Tibial nerve (tissue), 4 donors: ENCODE data around the gene NHERF2. TPM values are rescaled to one million over a fixed set of nuclear protein-coding genes. Genes with fewer than 3 reads are reported as not detected.

ENCODE experiments used
- DNase-seq, 2 donors: peaks; one replicate each; pipeline ENCODE4 v3.0.0-alpha.2; 2019; ENCODE audit warnings: low spot score in 2 of 2
- H3K27ac ChIP-seq, 4 donors: fragments of 200-600 bp; sonication (generic) in 3 of 4; one replicate each; pipeline ENCODE4 v1.5.1; 2017 to 2019; ENCODE audit warnings: mild to moderate bottlenecking in 1 of 4
- H3K27me3 ChIP-seq, 2 donors: fragments of 200-600 bp; sonication (generic) in 1 of 2; one replicate each; pipeline versions ENCODE4 v1.5.1 to v1.6.0; 2017 to 2019
- H3K36me3 ChIP-seq, 3 donors: fragments of 200-600 bp; sonication (generic); one replicate each; pipeline ENCODE4 v1.5.1; 2018 to 2019
- H3K4me1 ChIP-seq, 4 donors: fragments of 200-600 bp; sonication (generic) in 3 of 4; one replicate each; pipeline ENCODE4 v1.5.1; 2017 to 2019
- H3K4me3 ChIP-seq, 4 donors: fragments of 200-600 bp; sonication (generic) in 3 of 4; one replicate each; pipeline ENCODE4 v1.5.1; 2017 to 2019; ENCODE audit warnings: mild to moderate bottlenecking in 1 of 4, moderate library complexity in 1 of 4
- H3K9me3 ChIP-seq, 4 donors: fragments of 200-600 bp; sonication (generic) in 3 of 4; one replicate each; pipeline ENCODE4 v1.5.1; 2017 to 2019
- CTCF ChIP-seq, 5 experiments: fragments of 200-600 bp in 3 of 5; fragments of 450-650 bp in 2 of 5; sonication (generic) in 3 of 5; IDR thresholded peaks; one replicate each; pipeline ENCODE4 v1.5.1; 2016 to 2019; ENCODE audit warnings: antibody characterized with exemption in 5 of 5, mild to moderate bottlenecking in 3 of 5, moderate library complexity in 2 of 5
- EP300 ChIP-seq, 2 donors: sonication (generic); formaldehyde crosslinking; IDR thresholded peaks; one replicate each; pipeline ENCODE4 v1.6.1; 2017; ENCODE audit warnings: antibody characterized with exemption in 2 of 2, mild to moderate bottlenecking in 1 of 2
- POLR2A ChIP-seq, 2 donors: fragments of 450-650 bp; IDR thresholded peaks; one replicate each; pipeline ENCODE4 v1.6.1; 2017; ENCODE audit warnings: antibody characterized with exemption in 2 of 2, mild to moderate bottlenecking in 2 of 2, moderate library complexity in 2 of 2
- WGBS, 2 donors: methylation state at CpG; one replicate each; pipeline ENCODE4 v1.1.5; 2018; 5-methylcytosine and 5-hydroxymethylcytosine counted together
- total RNA-seq, 4 donors: library from RNA; depleted of rRNA; stranded (reverse); fragments of >200 nt; gene quantifications; one replicate each; pipeline ENCODE4 v1.1.0, GENCODE V29; 2016

The NHERF2 gene
- total RNA-seq, 4 donors from 2014 or later, result 54.7 to 83.1 (median 64.9) TPM

DNA sequence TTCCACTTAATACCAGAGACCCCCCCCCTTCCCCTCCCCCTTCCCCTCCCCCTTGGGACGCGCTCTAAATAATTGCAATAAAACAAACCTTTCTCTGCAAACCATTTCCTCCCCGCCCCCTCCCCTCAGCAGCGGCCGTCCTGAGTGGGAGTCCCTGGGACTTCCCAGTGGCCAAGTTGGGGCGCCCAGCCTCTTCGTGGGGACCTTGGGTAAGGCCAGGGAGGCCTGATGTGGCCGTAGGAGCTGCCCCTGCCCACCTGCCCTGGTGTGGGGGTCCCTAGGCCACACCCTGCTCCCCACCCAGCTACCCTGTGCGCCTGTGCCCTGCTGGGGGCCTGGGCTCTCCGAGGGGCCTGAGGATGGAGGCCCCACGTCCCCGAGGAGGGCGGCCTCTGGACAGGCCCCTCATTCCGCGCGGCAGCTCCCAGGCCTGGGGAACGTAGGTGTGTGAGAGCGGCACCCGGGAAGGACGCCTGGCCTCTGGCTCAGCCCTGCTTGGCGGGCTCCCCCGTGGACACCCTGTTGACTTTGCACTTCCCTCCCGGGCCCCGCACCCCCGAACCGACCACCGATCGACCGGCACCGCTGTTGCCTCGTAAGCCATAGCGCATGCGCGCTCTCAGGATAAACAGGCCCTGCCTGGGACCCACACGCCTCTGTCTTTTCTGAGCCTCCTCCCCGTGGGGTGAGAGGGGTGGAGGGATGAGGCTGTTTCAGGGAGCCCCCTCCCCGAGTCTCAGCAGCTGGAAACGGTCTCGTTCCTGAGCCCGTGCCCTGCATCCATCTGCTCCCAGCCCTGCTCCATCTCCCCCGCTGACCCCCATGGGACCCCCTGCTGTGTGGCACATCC is 11.9 kb downstream of the NHERF2 start:
- Histone ChIP-seq H3K9me3 (no peaks in the 10 kb centered on the region), H3K27me3 (no peaks in the 10 kb centered on the region), H3K27ac (peak overlapping the region; percentile 67 to 99 (median 88)), H3K4me3 (peak overlapping the region in 1 of 4 donors; percentile 11), H3K4me1 (peaks cover 0 to 92% (median 71%) of the 10 kb centered on the region in 4 donors), H3K36me3 (peaks cover 0 to 13% (median 0%) of the 10 kb centered on the region in 3 donors)
- WGBS, 2 donors, result 45 to 53% methylated on average over 17 to 33 of the region's 41 CpGs
- DNase-seq, result no peak
- TF ChIP-seq POLR2A (IDR thresholded peaks at IDR 0.05) (no peak), CTCF (IDR thresholded peaks at IDR 0.05) (no peak), EP300 (IDR thresholded peaks at IDR 0.05) (no peak)

DNA sequence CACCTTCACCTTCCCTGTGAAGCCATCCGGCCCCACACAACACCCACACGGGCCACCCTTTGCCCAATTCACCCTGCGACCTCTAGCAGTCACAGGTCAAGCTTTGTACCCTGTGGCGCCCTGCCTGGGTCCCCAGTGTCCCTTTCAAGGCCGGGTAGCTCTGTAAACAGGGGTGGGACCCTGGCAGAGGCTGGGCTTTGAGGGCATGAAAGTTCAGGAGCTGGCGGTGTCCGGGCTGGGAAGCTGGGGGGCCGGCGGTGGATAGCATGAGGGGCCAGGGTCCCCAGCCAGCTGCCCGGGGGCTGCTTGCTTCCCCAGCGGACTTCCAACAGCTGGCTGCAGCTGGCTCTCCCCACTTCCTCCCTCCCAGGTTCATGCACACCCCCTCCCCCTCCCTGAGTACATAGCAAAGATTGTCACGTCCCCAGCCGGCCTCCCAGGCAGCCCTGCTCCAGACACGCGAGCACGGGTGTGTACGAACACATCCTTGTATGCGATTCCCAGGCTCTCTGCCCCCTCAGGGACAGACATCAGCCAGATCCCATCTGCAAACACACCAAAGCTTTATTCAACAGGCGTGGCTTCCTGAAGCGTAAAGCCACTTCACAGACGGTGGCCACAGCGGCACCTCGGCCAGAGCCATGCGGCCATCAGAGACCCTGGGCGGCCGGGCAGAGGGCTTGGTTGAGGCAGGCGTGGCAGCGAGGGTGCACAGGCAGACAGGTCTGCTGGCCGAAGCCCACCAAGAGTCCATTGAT is 12.8 kb downstream of the NHERF2 start:
- peaks cover 0 to 20% (median 0%) of the 10 kb centered on the region in 3 donors for H3K36me3 ChIP-seq
- H3K4me1 ChIP-seq, result peaks cover 0 to 95% (median 67%) of the 10 kb centered on the region in 4 donors
- TF ChIP-seq EP300 (IDR thresholded peaks at IDR 0.05) (no peak), POLR2A (IDR thresholded peaks at IDR 0.05) (no peak), CTCF (IDR thresholded peaks at IDR 0.05) (no peak)
- peak; percentile 70 to 72 for DNase-seq
- H3K27ac ChIP-seq, result peak overlapping the region; percentile 67 to 99 (median 88)
- no peak overlapping the region for H3K4me3 ChIP-seq
- H3K9me3 ChIP-seq, result no peaks in the 10 kb centered on the region
- 35 to 41% methylated on average over 23 to 28 of the region's 29 CpGs for WGBS, 2 donors
- H3K27me3 ChIP-seq, result no peaks in the 10 kb centered on the region

DNA sequence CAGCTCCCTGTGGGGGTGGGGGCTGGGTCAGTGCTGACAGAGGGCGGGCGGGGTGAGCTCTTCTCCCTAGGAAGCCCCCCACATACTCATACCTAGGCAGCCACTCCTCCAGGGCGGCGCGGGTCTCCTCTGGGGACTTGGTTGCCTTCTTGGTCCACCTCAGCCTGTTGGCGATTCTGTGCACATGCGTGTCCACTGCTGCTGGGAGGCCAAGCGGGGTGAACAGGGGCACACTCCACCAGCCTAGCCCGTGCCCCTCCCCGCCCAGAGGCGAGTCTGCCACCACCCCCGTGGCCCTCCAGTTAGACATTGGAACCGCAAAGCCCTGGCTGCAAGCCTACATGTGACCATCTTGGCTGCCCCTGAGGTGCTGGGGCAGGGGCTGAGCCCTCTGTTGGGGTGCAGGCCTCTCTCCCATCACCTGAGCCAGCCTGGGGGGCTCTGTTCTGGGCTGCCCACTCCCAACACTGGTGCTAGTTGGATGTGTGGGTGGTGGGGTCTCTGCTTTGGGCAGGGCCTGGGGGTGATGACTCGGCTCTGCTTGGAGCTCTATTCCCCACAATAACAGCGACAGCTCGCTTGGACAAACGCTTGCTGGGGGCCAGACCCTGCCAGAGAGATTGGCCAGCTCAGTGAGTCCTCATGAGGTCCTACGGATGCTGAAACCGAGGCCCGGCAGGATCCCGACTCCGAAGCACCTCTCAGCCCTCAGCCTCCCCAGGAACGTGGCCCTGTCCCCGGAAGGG is 13.5 kb downstream of the NHERF2 start:
- Histone ChIP-seq H3K27ac (peak overlapping the region; percentile 67 to 99 (median 88)), H3K36me3 (peaks cover 0 to 27% (median 0%) of the 10 kb centered on the region in 3 donors), H3K4me1 (peaks cover 0 to 90% (median 59%) of the 10 kb centered on the region in 4 donors), H3K27me3 (no peaks in the 10 kb centered on the region), H3K4me3 (no peak overlapping the region), H3K9me3 (no peaks in the 10 kb centered on the region)
- no peak for DNase-seq
- WGBS, 2 donors, result 67 to 78% methylated on average over 11 to 21 of the region's 24 CpGs
- TF ChIP-seq CTCF (IDR thresholded peaks at IDR 0.05), result no peak
- no peak for TF ChIP-seq EP300 (IDR thresholded peaks at IDR 0.05)
- TF ChIP-seq POLR2A (IDR thresholded peaks at IDR 0.05), result no peak

DNA sequence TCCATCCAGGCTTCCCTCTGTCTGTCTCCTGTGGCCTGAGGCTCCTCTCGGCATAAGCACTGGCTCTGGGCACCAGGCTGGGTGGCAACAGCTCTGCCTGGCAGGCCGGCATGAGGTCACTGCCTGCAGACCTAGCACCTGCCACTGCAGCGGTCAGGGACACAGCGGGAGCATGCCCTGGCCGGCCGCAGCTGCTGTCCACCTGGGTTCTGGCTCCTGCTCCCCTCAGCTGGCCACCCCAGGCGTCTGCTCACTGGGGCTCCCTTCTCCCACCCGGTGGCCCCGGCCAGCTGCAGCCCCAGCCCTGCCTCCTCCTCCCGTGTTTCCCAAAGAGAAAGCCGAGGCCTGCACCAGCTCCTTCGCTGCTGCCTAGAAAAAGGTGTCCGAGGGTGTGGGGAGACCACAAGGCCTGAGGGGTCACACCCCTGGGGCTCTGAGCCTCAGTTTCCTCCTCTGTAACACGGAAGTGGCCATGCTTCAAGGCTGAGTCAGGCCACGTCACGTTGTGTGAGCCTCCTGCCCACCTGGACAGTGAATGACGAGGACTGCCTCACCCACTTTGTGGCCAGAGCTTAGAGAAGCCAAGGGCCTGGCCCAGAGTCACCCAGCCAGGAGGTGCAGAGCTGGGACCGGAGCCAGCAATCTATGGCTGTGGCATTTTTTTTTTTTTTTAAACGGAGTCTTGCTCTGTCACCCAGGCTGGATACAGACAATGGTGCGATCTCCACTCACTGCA is 14.3 kb downstream of the NHERF2 start:
- peak overlapping the region in 3 of 4 donors; percentile 86 to 99 (median 91) for H3K27ac ChIP-seq
- no peaks in the 10 kb centered on the region for H3K27me3 ChIP-seq
- DNase-seq, result no peak
- H3K9me3 ChIP-seq, result no peaks in the 10 kb centered on the region
- no peak for TF ChIP-seq CTCF (IDR thresholded peaks at IDR 0.05)
- TF ChIP-seq POLR2A (IDR thresholded peaks at IDR 0.05), result no peak
- no peak for TF ChIP-seq EP300 (IDR thresholded peaks at IDR 0.05)
- peaks cover 0 to 29% (median 0%) of the 10 kb centered on the region in 3 donors for H3K36me3 ChIP-seq
- H3K4me3 ChIP-seq, result no peak overlapping the region
- H3K4me1 ChIP-seq, result peaks cover 0 to 87% (median 54%) of the 10 kb centered on the region in 4 donors
- 76 to 81% methylated on average over 12 to 13 of the region's 20 CpGs for WGBS, 2 donors
